EH (cell line): ENCODE data around the gene CLTB.
A peak's percentile ranks its signal among the peaks of the same experiment; 100 is the strongest.

Experiments used
- DNase-seq: peaks from one replicate; pipeline ENCODE4 v3.0.0-alpha.2; 2015; ENCODE audit warnings: low read depth

The CLTB gene

GRCh38 chr5:176382721-176383120 lies 33.6 kb downstream of the CLTB start:
- no peak for DNase-seq

GRCh38 chr5:176381979-176382378 lies 34.4 kb downstream of the CLTB start:
- DNase-seq, result no peak

GRCh38 chr5:176381423-176381822 lies 34.9 kb downstream of the CLTB start:
- DNase-seq, result no peak

- DNase-seq, result no peak
These were observed 36.5 kb downstream of the CLTB start for GRCh38 chr5:176379881-176380280.

GRCh38 chr5:176373100-176373818 lies 43.1 kb downstream of the CLTB start:
- peak; percentile 34 for DNase-seq

- DNase-seq, result no peak
These were observed 44.5 kb downstream of the CLTB start for GRCh38 chr5:176371621-176372539.

GRCh38 chr5:176369934-176370711 lies 46.2 kb downstream of the CLTB start:
- no peak for DNase-seq

GRCh38 chr5:176368726-176369125 lies 47.6 kb downstream of the CLTB start:
- DNase-seq, result no peak

- DNase-seq, result no peak
These were observed 50.0 kb downstream of the CLTB start for GRCh38 chr5:176366232-176366894.

GRCh38 chr5:176365351-176366231 lies 50.7 kb downstream of the CLTB start, which contains the start of gene ARL10:
TSS of gene ARL10 (plus strand) at chr5:176365487. CDS start at chr5:176365564, 77 bp downstream.
- DNase-seq, result peak; percentile 79

- DNase-seq, result no peak
These were observed 51.5 kb downstream of the CLTB start for GRCh38 chr5:176364765-176365350.

GRCh38 chr5:176362233-176362490 lies 54.2 kb downstream of the CLTB start:
- no peak for DNase-seq

GRCh38 chr5:176361437-176362232 lies 54.7 kb downstream of the CLTB start, which contains the start of gene KIAA1191:
TSS of gene KIAA1191 (minus strand) at chr5:176361764. CDS start at chr5:176359508, 2,256 bp downstream.
- DNase-seq, result peak; percentile 92

GRCh38 chr5:176360894-176361436 lies 55.4 kb downstream of the CLTB start:
- DNase-seq, result peak; percentile 25

- DNase-seq, result peak; percentile 16
These were observed 56.7 kb downstream of the CLTB start for GRCh38 chr5:176359658-176360057.

GRCh38 chr5:176356179-176356566 lies 60.2 kb downstream of the CLTB start:
- DNase-seq, result no peak

GRCh38 chr5:176355400-176356178 lies 60.8 kb downstream of the CLTB start:
- no peak for DNase-seq

- DNase-seq, result no peak
These were observed 62.8 kb downstream of the CLTB start for GRCh38 chr5:176353533-176353932.
